ENCODE results near the gene SLX4. TPM values are rescaled to one million over a fixed set of nuclear protein-coding genes. Genes with fewer than 3 reads are reported as not detected.
A peak's percentile ranks its signal among the peaks of the same experiment; 100 is the strongest.

The SLX4 gene
- total and polyA plus RNA-seq, 12 donors, result 1.1 to 4.4 (median 2.9) TPM

GRCh38 chr16:3548859-3549258 lies 62.5 kb downstream of the SLX4 start:
- peak in 2 of 8 donors; percentile 9 to 32 for ATAC-seq
- Histone ChIP-seq H3K4me3 (no peak overlapping the region), H3K9me3 (no peaks in the 10 kb centered on the region), H3K36me3 (peaks cover 0 to 19% (median 0%) of the 10 kb centered on the region in 9 donors), H3K4me1 (peaks cover 0 to 21% (median 7%) of the 10 kb centered on the region in 9 donors), H3K27ac (peak overlapping the region in 2 of 10 donors; percentile 69 to 73), H3K27me3 (no peaks in the 10 kb centered on the region)
- no peak for DNase-seq
- WGBS, 2 donors, result 90% methylated on average over 15 of the region's 15 CpGs
- TF ChIP-seq, protein P1, sequence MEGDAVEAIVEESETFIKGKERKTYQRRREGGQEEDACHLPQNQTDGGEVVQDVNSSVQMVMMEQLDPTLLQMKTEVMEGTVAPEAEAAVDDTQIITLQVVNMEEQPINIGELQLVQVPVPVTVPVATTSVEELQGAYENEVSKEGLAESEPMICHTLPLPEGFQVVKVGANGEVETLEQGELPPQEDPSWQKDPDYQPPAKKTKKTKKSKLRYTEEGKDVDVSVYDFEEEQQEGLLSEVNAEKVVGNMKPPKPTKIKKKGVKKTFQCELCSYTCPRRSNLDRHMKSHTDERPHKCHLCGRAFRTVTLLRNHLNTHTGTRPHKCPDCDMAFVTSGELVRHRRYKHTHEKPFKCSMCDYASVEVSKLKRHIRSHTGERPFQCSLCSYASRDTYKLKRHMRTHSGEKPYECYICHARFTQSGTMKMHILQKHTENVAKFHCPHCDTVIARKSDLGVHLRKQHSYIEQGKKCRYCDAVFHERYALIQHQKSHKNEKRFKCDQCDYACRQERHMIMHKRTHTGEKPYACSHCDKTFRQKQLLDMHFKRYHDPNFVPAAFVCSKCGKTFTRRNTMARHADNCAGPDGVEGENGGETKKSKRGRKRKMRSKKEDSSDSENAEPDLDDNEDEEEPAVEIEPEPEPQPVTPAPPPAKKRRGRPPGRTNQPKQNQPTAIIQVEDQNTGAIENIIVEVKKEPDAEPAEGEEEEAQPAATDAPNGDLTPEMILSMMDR (IDR thresholded peaks at IDR 0.05), result no peak
- intact Hi-C loops (cut with DNase I), result no loop called here

DNA sequence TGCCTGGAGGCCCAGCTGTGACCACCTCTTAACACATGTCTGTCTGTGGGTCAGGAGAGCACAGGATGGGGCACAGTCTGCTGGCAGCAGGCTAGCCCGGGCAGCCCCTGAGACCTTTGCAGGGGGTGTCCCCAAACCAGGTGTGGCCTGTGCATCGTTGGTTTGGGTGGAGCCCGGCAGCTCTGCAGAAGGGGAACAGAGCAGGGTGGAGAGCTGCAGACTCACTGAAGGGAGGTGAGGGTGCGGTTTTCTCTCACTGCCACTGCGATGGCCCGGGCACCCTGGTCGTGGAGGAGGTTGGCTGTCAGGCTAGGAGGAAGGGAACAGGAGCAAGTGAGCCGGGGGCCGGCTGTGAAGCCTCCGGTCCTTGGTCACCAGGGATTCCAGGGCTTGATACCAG lies 63.0 kb downstream of the SLX4 start:
- no peaks in the 10 kb centered on the region for H3K27me3 ChIP-seq
- H3K4me3 ChIP-seq, result no peak overlapping the region
- no peak for DNase-seq
- peaks cover 0 to 21% (median 7%) of the 10 kb centered on the region in 9 donors for H3K4me1 ChIP-seq
- intact Hi-C loops (cut with DNase I), result no loop called here
- TF ChIP-seq, protein P1 (IDR thresholded peaks at IDR 0.05), result no peak
- H3K9me3 ChIP-seq, result no peaks in the 10 kb centered on the region
- ATAC-seq, result peak in 4 of 8 donors; percentile 18 to 28 (median 24)
- WGBS, 2 donors, result 75 to 78% methylated on average over 10 of the region's 10 CpGs
- H3K36me3 ChIP-seq, result peaks cover 0 to 15% (median 0%) of the 10 kb centered on the region in 9 donors
- peak overlapping the region in 6 of 10 donors; percentile 30 to 73 (median 60) for H3K27ac ChIP-seq

- ATAC-seq (no peak), DNase-seq (no peak)
- H3K27ac ChIP-seq, result peak overlapping the region in 5 of 10 donors; percentile 51 to 73 (median 69)
- H3K4me1 ChIP-seq, result peaks cover 0 to 21% (median 7%) of the 10 kb centered on the region in 9 donors
- WGBS, 2 donors, result 70 to 72% methylated on average over 15 of the region's 15 CpGs
- H3K36me3 ChIP-seq, result peaks cover 0 to 15% (median 0%) of the 10 kb centered on the region in 9 donors
- intact Hi-C loops (cut with DNase I), result no loop called here
- TF ChIP-seq, protein P1 (IDR thresholded peaks at IDR 0.05), result no peak
- no peak overlapping the region for H3K4me3 ChIP-seq
- H3K27me3 ChIP-seq, result no peaks in the 10 kb centered on the region
- H3K9me3 ChIP-seq, result no peaks in the 10 kb centered on the region
Observed at GRCh38 chr16:3546986-3547682, 64.3 kb downstream of the SLX4 start.

DNA sequence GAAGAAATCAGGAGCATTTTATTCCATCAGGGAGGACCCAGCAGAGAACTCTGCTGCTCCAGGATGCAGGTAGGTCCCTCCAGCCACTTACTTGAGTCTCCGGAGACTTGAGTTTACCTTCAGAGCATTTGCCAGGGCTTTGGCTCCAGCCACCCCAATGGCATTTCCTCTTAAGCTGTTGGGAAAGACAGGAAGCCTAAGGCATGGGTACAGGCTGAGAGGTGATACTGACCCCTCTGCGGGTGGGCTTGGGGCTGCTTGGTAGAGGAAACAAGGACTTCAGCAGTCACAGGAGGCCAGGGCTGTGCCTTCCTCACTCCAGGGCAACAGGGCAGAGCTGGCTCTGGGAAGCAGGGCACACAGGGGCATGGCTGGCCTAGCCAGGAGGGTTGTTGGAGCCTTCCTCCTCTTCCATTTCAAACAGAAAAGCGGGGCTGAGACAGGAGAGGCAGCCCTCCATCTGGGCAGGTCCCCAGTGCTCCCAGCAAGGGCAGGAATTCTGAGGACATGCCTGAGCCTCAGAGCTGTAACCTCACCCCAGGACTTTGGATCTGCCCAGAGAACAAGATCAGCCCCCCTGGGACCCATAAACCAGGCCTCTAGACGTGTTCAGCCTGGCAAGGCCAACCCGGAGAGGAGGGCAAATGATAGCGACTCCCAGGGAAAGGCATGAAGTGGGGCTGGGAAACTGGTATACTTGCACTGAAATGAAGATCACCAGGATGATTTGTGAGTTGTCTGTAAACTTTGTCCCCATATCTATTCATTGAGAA lies 68.6 kb downstream of the SLX4 start:
- Histone ChIP-seq H3K9me3 (no peaks in the 10 kb centered on the region), H3K36me3 (peaks cover 0 to 47% (median 12%) of the 10 kb centered on the region in 9 donors), H3K4me3 (no peak overlapping the region), H3K27me3 (no peaks in the 10 kb centered on the region), H3K4me1 (peaks cover 0 to 8% (median 0%) of the 10 kb centered on the region in 9 donors), H3K27ac (no peak overlapping the region)
- WGBS, 2 donors, result 81 to 83% methylated on average over 6 of the region's 6 CpGs
- intact Hi-C loops (cut with DNase I), result no loop called here
- TF ChIP-seq, protein P1 (IDR thresholded peaks at IDR 0.05), result no peak
- no peak for ATAC-seq
- no peak for DNase-seq
